ENCODE results near the gene EEF2K.

The EEF2K gene

DNA sequence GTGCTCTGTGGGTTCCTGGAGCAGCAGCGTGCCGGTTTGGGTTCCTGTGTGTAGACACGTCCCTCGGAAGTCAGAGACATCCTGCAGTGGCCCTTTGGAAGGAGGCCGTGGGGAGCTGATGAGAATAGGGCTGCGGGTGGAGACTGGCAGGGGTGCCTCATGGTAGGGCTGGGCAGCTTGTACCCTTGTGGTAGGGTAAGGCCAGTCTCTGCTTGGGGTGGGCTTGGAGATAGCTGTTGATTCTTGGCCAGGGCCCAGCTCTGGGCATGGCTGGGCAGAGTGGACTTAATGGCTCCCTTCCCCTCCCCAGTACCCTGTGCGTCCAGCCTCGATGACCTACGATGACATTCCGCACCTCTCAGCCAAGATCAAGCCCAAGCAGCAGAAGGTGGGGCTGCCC lies 101.8 kb downstream of the EEF2K start:
- no peak overlapping the region for H3K4me3 ChIP-seq (replicated peaks; ENCODE audit: low read depth, low read length)
- no peak for DNase-seq (ENCODE audit: extremely low read depth, low read depth)
- TF ChIP-seq, protein P1, sequence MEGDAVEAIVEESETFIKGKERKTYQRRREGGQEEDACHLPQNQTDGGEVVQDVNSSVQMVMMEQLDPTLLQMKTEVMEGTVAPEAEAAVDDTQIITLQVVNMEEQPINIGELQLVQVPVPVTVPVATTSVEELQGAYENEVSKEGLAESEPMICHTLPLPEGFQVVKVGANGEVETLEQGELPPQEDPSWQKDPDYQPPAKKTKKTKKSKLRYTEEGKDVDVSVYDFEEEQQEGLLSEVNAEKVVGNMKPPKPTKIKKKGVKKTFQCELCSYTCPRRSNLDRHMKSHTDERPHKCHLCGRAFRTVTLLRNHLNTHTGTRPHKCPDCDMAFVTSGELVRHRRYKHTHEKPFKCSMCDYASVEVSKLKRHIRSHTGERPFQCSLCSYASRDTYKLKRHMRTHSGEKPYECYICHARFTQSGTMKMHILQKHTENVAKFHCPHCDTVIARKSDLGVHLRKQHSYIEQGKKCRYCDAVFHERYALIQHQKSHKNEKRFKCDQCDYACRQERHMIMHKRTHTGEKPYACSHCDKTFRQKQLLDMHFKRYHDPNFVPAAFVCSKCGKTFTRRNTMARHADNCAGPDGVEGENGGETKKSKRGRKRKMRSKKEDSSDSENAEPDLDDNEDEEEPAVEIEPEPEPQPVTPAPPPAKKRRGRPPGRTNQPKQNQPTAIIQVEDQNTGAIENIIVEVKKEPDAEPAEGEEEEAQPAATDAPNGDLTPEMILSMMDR (IDR thresholded peaks at IDR 0.05; ENCODE audit: low read depth, low read length, missing control alignments): no peak

DNA sequence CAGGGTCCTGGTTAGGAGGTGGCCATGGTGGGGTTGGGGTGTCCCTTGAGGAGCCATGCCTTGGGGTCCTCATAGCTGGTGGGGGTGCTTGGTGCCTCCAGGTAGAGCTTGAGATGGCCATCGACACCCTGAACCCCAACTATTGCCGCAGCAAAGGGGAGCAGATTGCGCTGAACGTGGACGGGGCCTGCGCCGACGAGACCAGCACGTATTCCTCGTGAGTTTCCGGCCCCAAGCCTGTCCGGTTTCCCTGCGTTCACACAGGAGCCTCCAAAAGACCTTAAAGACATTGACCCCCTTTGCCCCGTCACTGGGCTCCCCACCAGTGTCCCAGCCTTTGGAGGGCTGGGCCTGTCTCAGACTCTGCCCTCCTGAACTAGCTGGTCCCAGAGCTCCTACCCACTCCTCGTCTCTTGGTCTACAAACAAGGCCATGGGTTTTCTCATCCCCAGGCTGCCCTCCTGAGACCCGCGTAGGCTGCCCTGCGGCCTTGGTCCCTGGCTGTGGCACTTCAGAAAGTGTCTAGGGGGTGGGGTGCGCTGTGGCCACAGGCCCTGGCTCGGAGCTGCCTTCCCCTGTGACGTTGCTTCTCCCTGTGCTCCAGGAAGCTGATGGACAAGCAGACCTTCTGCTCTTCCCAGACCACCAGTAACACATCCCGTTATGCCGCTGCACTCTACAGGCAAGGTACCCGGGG lies 102.9 kb downstream of the EEF2K start:
- TF ChIP-seq, protein P1 (IDR thresholded peaks at IDR 0.05; ENCODE audit: low read depth, low read length, missing control alignments): no peak
- no peak overlapping the region for H3K4me3 ChIP-seq (replicated peaks; ENCODE audit: low read depth, low read length)
- no peak for DNase-seq (ENCODE audit: extremely low read depth, low read depth)

DNA sequence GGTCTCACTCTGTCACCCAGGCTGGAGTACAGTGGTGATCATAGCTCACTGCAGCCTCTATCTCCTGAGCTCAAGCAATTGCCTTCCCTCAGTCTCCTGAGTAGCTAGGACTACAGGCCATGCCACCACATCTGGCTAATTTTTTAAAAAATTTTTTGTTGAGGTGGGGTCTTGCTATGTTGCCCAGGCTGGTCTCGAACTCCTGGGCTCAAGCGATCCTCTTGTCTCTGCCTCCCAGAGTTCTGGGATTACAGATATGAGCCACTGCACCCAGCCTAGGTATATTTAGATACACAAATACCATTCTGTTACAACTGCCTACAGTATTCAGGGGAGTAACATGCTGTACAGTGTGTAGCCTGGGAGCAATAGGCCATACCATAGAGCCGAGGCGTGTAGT lies 105.4 kb downstream of the EEF2K start:
- DNase-seq (ENCODE audit: extremely low read depth, low read depth): no peak
- TF ChIP-seq, protein P1 (IDR thresholded peaks at IDR 0.05; ENCODE audit: low read depth, low read length, missing control alignments): no peak
- no peak overlapping the region for H3K4me3 ChIP-seq (replicated peaks; ENCODE audit: low read depth, low read length)

- H3K4me3 ChIP-seq (replicated peaks; ENCODE audit: low read depth, low read length): no peak overlapping the region
- TF ChIP-seq, protein P1 (IDR thresholded peaks at IDR 0.05; ENCODE audit: low read depth, low read length, missing control alignments): no peak
- DNase-seq (ENCODE audit: extremely low read depth, low read depth): no peak
Observed at GRCh38 chr16:22312897-22313781, 107.1 kb downstream of the EEF2K start.

- no peak for DNase-seq (ENCODE audit: extremely low read depth, low read depth)
- TF ChIP-seq, protein P1 (IDR thresholded peaks at IDR 0.05; ENCODE audit: low read depth, low read length, missing control alignments): no peak
- H3K4me3 ChIP-seq (replicated peaks; ENCODE audit: low read depth, low read length): no peak overlapping the region
Observed at GRCh38 chr16:22313876-22314470, 107.9 kb downstream of the EEF2K start.

- no peak for DNase-seq (ENCODE audit: extremely low read depth, low read depth)
- TF ChIP-seq, protein P1 (IDR thresholded peaks at IDR 0.05; ENCODE audit: low read depth, low read length, missing control alignments): no peak
- no peak overlapping the region for H3K4me3 ChIP-seq (replicated peaks; ENCODE audit: low read depth, low read length)
Observed at GRCh38 chr16:22314661-22315626, 108.9 kb downstream of the EEF2K start.
